A673 (cell line): ENCODE data around the gene MARCHF2.

Source experiments
- EZH2 ChIP-seq: fragments of 200-600 bp; sonication (generic); IDR thresholded peaks from 2 replicates; pipeline ENCODE4 v1.6.1; 2017; ENCODE audit warnings: borderline replicate concordance, low read depth, mild to moderate bottlenecking, mixed read lengths, antibody characterized with exemption, low read length; ENCODE audit not compliant: poor library complexity, severe bottlenecking
- TF ChIP-seq, protein P1 (sequence below): fragments of 300-800, 200-600 bp; sonication (generic); conservative IDR thresholded peaks from 2 replicates; pipeline ENCODE4 v1.5.1; 2017; ENCODE audit warnings: low read depth, mild to moderate bottlenecking, antibody characterized with exemption, low read length, moderate library complexity, mixed read lengths

DNA sequence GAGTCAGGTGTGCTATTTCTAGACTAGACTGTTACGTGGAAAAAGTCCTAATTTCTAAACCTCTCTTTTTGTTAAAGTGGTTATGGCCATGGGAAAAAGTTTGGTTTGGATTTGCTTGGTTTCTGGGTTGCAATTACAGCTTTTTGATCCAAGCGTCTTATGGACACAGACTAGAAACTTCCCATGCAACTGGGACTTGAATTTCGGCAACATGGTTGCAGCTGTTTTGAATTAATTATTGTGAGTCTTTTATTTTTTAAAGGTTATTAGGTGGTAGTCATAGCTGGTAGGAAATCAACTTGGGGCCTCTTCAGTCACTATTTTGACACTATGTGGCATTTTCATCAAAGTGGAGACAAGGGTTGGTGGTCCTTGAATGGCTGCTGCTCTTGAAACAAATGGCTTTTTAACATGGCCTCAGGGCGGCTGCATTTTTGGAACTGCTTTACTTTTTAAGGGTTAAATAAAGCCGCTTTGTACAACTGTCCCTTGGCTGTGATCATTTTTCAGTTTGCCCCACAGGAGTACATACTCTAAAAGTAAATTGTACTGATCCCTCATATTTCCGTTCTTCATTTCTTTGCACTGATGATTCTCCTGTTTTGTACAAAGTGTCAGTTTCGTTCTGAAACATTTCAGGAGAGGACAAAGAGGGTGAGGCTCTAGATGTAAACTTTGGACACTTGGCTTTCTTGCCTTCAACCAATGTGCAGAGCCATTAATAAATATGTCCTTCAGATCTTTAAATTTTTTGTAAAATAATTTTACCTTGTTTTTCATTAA lies 47.6 kb downstream of the MARCHF2 start:
- TF ChIP-seq, protein P1, sequence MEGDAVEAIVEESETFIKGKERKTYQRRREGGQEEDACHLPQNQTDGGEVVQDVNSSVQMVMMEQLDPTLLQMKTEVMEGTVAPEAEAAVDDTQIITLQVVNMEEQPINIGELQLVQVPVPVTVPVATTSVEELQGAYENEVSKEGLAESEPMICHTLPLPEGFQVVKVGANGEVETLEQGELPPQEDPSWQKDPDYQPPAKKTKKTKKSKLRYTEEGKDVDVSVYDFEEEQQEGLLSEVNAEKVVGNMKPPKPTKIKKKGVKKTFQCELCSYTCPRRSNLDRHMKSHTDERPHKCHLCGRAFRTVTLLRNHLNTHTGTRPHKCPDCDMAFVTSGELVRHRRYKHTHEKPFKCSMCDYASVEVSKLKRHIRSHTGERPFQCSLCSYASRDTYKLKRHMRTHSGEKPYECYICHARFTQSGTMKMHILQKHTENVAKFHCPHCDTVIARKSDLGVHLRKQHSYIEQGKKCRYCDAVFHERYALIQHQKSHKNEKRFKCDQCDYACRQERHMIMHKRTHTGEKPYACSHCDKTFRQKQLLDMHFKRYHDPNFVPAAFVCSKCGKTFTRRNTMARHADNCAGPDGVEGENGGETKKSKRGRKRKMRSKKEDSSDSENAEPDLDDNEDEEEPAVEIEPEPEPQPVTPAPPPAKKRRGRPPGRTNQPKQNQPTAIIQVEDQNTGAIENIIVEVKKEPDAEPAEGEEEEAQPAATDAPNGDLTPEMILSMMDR: no peak
- TF ChIP-seq EZH2: no peak
